PC-3 (cell line): Measurements from ENCODE around the gene AKAP13. TPM values are rescaled to one million over a fixed set of nuclear protein-coding genes. Genes with fewer than 3 reads are reported as not detected.

Experiments
- ATAC-seq: fragments of 200-7000 bp; cut with Tn5 transposase; 2 replicates; pipeline ENCODE4 v1.9.1; 2020; ENCODE audit warnings: mild to moderate bottlenecking, moderate library complexity
- BruUV-seq: library from RNA; stranded (reverse); fragments of 400-500 nt; replicated peaks from 2 replicates; lab custom pipeline; 2021; lab: Mats Ljungman, UMichigan
- CTCF ChIA-PET: fragments of 300-600 bp; sonication (Branson Sonifier 250); formaldehyde crosslinking; loops from one replicate; lab custom pipeline; 2022; ENCODE audit warnings: antibody characterized with exemption; lab: Charles Lee
- POLR2A ChIA-PET: fragments of 300-600 bp; sonication (Branson Sonifier 250); formaldehyde crosslinking; loops from one replicate; lab custom pipeline; 2022; ENCODE audit warnings: antibody characterized with exemption; ENCODE audit not compliant: unreplicated experiment; lab: Charles Lee
- DNase-seq: peaks from one replicate; pipeline ENCODE4 v3.0.0-alpha.2; 2015
- H2AFZ ChIP-seq: fragments of 300-600 bp; sonication (generic); 2 replicates; pipeline ENCODE4 v1.6.0; 2016; ENCODE audit warnings: antibody characterized with exemption, low read length
- H3F3A ChIP-seq: fragments of 300-600 bp; sonication (generic); one replicate; pipeline ENCODE4 v1.6.0; 2017; ENCODE audit warnings: antibody characterized with exemption, low read length, control low read depth, mild to moderate bottlenecking; ENCODE audit not compliant: unreplicated experiment
- H3K27ac ChIP-seq: fragments of 300-600 bp; sonication (generic); 2 replicates; pipeline ENCODE4 v1.5.1; 2016; ENCODE audit warnings: mild to moderate bottlenecking, low read length
- H3K27me3 ChIP-seq: fragments of 300-600 bp; sonication (generic); 2 replicates; pipeline ENCODE4 v1.6.1; 2016; ENCODE audit warnings: low read length, mixed read lengths
- H3K36me3 ChIP-seq: fragments of 300-600 bp; sonication (generic); 2 replicates; pipeline ENCODE4 v1.6.1; 2016; ENCODE audit warnings: low read depth, mixed run types, low read length, mixed read lengths
- H3K4me1 ChIP-seq: fragments of 300-600 bp; sonication (generic); 2 replicates; pipeline ENCODE4 v1.5.1; 2016; ENCODE audit warnings: low read length; ENCODE audit not compliant: insufficient read depth
- H3K4me2 ChIP-seq: fragments of 300-600 bp; sonication (generic); 2 replicates; pipeline ENCODE4 v1.6.0; 2016; ENCODE audit warnings: low read length
- H3K4me3 ChIP-seq: fragments of 300-600 bp; sonication (generic); 2 replicates; pipeline ENCODE4 v1.5.1; 2016; ENCODE audit warnings: mild to moderate bottlenecking, low read length, mixed read lengths
- H3K79me2 ChIP-seq: fragments of 300-600 bp; sonication (generic); 2 replicates; pipeline ENCODE4 v1.6.1; 2017; ENCODE audit warnings: low read length, mixed read lengths
- H3K9ac ChIP-seq: fragments of 300-600 bp; sonication (generic); 2 replicates; pipeline ENCODE4 v1.6.0; 2016; ENCODE audit warnings: mild to moderate bottlenecking, low read length
- H3K9me2 ChIP-seq: fragments of 300-600 bp; sonication (generic); replicated peaks from 2 replicates; pipeline ENCODE4 v1.6.1; 2016; ENCODE audit warnings: mixed run types, low read length, mixed read lengths
- H3K9me3 ChIP-seq: fragments of 300-600 bp; sonication (generic); 2 replicates; pipeline ENCODE4 v1.6.1; 2016; ENCODE audit warnings: low read length, mixed read lengths
- H4K20me1 ChIP-seq: fragments of 300-600 bp; sonication (generic); 2 replicates; pipeline ENCODE4 v1.6.1; 2016; ENCODE audit warnings: low read length, mixed read lengths
- EZH2 ChIP-seq: fragments of 300-600 bp; sonication (generic); IDR thresholded peaks from one replicate; pipeline ENCODE4 v1.6.1; 2017; ENCODE audit warnings: antibody characterized with exemption, mild to moderate bottlenecking, low read length; ENCODE audit not compliant: unreplicated experiment
- EZH2phosphoT487 ChIP-seq: fragments of 300-600 bp; sonication (generic); IDR thresholded peaks from 2 replicates; pipeline ENCODE4 v1.6.1; 2018; ENCODE audit warnings: mild to moderate bottlenecking, antibody characterized with exemption, low read length, borderline replicate concordance
- intact Hi-C: fragments of 100-400 bp; cut with micrococcal nuclease; formaldehyde crosslinking; loops from 2 replicates; pipeline ENCODE4 v1.9.0; 2023
- total RNA-seq: library from RNA; depleted of rRNA; stranded (reverse); fragments of >200 nt; gene quantifications from 2 replicates; pipeline ENCODE4 v1.2.3, GENCODE V29; 2014
- TF ChIP-seq, protein P1 (sequence below): fragments of 300-600 bp; sonication (generic); conservative IDR thresholded peaks from 2 replicates; pipeline ENCODE4 v1.5.1; 2017; ENCODE audit warnings: antibody characterized with exemption, low read depth, mild to moderate bottlenecking, low read length

Gene AKAP13
- total RNA-seq, 1 experiment from 2014 or later: 36.8 TPM

DNA sequence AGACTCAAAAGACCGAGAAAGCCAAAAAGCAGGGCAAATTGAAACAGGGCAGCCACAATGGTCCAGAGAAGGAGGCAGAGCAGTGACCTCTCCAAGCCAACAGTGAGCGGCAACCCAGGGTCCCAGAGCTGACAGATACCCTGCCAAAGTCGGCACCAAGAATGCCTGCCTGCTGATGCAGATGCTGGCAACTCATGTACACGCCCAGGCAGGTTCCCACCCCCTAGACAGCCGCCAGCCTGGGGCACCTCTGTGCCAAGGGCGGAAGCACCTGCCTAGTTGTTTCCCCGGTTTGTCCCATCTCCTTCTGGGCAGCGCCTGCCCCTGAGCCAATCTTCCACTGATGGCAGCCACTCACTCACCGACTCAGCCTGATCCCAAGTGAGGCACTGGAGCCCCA is 392.3 kb downstream of the AKAP13 start:
- no peaks in the 10 kb centered on the region for H3K4me1 ChIP-seq
- ATAC-seq: no peak
- no peak overlapping the region for H3K9ac ChIP-seq
- no peaks in the 10 kb centered on the region for H3K9me2 ChIP-seq
- H3K9me3 ChIP-seq: no peaks in the 10 kb centered on the region
- no peak overlapping the region for H3K4me3 ChIP-seq
- H2AFZ ChIP-seq: no peak overlapping the region
- no peak overlapping the region for H3K27ac ChIP-seq
- no peak for DNase-seq
- H4K20me1 ChIP-seq: no peaks in the 10 kb centered on the region
- ChIA-PET CTCF (no interaction called here), POLR2A (no interaction called here)
- no peak overlapping the region for H3K4me2 ChIP-seq
- no TSS peak for BruUV-seq
- peaks cover 45% of the 10 kb centered on the region for H3K79me2 ChIP-seq
- no peaks in the 10 kb centered on the region for H3F3A ChIP-seq
- intact Hi-C loops: no loop called here
- H3K27me3 ChIP-seq: no peaks in the 10 kb centered on the region
- H3K36me3 ChIP-seq: no peaks in the 10 kb centered on the region
- TF ChIP-seq EZH2 (no peak), EZH2phosphoT487 (no peak)
- TF ChIP-seq, protein P1, sequence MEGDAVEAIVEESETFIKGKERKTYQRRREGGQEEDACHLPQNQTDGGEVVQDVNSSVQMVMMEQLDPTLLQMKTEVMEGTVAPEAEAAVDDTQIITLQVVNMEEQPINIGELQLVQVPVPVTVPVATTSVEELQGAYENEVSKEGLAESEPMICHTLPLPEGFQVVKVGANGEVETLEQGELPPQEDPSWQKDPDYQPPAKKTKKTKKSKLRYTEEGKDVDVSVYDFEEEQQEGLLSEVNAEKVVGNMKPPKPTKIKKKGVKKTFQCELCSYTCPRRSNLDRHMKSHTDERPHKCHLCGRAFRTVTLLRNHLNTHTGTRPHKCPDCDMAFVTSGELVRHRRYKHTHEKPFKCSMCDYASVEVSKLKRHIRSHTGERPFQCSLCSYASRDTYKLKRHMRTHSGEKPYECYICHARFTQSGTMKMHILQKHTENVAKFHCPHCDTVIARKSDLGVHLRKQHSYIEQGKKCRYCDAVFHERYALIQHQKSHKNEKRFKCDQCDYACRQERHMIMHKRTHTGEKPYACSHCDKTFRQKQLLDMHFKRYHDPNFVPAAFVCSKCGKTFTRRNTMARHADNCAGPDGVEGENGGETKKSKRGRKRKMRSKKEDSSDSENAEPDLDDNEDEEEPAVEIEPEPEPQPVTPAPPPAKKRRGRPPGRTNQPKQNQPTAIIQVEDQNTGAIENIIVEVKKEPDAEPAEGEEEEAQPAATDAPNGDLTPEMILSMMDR: no peak

DNA sequence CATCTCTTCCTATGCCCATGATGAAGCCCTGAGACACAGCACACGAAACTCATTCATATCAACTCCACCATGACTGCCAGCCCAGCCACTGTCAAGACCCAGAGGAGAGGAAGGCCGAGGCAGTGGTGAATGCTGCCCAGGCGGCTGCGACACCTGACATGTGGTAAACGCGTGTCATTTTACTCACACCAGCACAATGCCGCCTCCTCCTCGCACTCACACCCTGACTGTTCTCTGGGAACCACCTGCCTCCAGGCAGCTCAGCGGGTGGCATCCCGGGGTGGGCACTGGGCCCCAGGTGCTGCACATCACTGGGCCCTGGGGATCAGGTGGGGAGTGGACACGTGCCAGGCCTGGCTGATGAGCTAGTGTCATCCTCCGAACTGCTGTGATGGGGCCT is 392.8 kb downstream of the AKAP13 start:
- H3K4me3 ChIP-seq: no peak overlapping the region
- ChIA-PET POLR2A (no interaction called here), CTCF (no interaction called here)
- H3K36me3 ChIP-seq: no peaks in the 10 kb centered on the region
- H4K20me1 ChIP-seq: no peaks in the 10 kb centered on the region
- no peaks in the 10 kb centered on the region for H3F3A ChIP-seq
- H3K27me3 ChIP-seq: no peaks in the 10 kb centered on the region
- TF ChIP-seq EZH2phosphoT487 (no peak), EZH2 (no peak)
- TF ChIP-seq, protein P1: no peak
- no peak overlapping the region for H3K4me2 ChIP-seq
- no TSS peak for BruUV-seq
- no peak overlapping the region for H3K9ac ChIP-seq
- H3K27ac ChIP-seq: no peak overlapping the region
- ATAC-seq (no peak), DNase-seq (no peak)
- no peaks in the 10 kb centered on the region for H3K9me3 ChIP-seq
- intact Hi-C loops: no loop called here
- H3K4me1 ChIP-seq: no peaks in the 10 kb centered on the region
- no peaks in the 10 kb centered on the region for H3K9me2 ChIP-seq
- H2AFZ ChIP-seq: no peak overlapping the region
- peaks cover 50% of the 10 kb centered on the region for H3K79me2 ChIP-seq

DNA sequence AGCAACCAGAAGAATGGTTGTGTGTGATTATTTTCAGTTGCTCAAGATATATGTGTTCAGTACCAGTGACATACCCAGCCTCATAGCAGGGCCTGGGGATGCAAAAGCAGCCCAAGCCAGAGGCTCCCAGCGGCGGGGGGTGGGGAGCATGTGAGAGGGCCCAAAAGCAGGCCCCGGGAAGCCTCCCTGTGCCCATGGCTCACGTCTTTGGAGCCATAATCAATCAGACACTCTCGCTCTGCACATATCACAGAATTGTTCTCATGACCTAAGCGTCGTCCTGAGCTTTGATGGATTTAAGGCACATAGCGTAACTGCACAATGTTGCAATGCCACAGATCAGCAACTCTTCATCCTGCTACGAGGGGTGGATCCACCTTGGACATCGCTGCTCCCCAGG is 393.6 kb downstream of the AKAP13 start:
- H3K4me2 ChIP-seq: no peak overlapping the region
- H4K20me1 ChIP-seq: no peaks in the 10 kb centered on the region
- peaks cover 57% of the 10 kb centered on the region for H3K79me2 ChIP-seq
- H3K4me3 ChIP-seq: no peak overlapping the region
- no TSS peak for BruUV-seq
- no peak overlapping the region for H3K9ac ChIP-seq
- no peak overlapping the region for H2AFZ ChIP-seq
- no peak for TF ChIP-seq EZH2
- H3K27ac ChIP-seq: no peak overlapping the region
- ChIA-PET POLR2A (no interaction called here), CTCF (no interaction called here)
- DNase-seq (no peak), ATAC-seq (no peak)
- no peaks in the 10 kb centered on the region for H3K9me3 ChIP-seq
- no peaks in the 10 kb centered on the region for H3K4me1 ChIP-seq
- H3K9me2 ChIP-seq: no peaks in the 10 kb centered on the region
- H3K27me3 ChIP-seq: no peaks in the 10 kb centered on the region
- intact Hi-C loops: no loop called here
- no peaks in the 10 kb centered on the region for H3F3A ChIP-seq
- no peaks in the 10 kb centered on the region for H3K36me3 ChIP-seq
